ENCODE data around the gene NEK2. TPM values are rescaled to one million over a fixed set of nuclear protein-coding genes. Genes with fewer than 3 reads are reported as not detected.

Gene NEK2
- total and polyA plus RNA-seq, 2 of the 13 experiments (the other 11 are each of a cell fraction or from before 2014, with no cell fraction given): 10.9 to 40.8 TPM

DNA sequence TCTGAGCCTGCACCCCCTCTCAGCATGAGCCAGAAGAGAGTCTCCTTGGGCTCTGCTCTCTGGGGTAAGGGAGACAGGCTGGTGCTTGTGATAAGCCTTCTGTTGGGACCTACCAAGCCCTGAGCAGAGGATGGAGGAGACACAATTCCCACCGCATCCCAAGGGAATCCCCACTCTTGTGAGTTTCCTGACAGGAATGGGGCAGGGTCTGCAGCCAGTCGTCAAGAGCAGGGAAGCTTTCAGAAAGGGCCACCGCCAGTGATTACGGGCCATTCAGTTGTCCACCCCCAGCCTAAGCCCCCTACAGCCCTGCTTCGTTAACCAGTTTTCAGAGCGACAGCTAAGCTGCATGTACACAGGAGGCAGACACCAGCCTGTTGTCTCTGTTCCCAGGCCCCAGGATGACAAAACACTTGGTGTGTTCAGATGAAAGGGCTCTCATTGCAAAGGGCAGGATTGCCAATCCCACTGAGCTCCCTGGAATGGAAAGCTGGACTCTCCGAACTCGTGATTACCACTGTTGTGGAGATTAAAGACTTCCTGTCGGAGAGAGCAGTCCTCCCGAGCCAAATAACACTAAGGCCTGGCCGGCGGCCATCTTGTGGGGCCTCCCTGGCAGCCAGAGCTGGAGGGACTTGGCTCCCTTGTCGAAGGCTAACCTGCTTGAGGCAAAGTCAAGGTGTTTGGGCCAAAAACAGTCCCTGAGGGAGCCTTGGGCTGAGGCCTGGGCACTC is 59.0 kb downstream of the NEK2 start (continued):
- TF ChIP-seq, protein P1, sequence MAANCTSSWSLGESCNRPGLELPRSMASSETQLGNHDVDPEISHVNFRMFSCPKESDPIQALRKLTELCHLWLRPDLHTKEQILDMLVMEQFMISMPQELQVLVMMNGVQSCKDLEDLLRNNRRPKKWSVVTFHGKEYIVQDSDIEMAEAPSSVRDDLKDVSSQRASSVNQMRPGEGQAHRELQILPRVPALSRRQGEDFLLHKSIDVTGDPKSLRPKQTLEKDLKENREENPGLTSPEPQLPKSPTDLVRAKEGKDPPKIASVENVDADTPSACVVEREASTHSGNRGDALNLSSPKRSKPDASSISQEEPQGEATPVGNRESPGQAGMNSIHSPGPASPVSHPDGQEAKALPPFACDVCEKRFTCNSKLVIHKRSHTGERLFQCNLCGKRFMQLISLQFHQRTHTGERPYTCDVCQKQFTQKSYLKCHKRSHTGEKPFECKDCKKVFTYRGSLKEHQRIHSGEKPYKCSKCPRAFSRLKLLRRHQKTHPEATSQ (CRISPR knock-in tag; IDR thresholded peaks at IDR 0.05; ENCODE audit: borderline replicate concordance): no peak
- TF ChIP-seq ZNF687 (CRISPR knock-in tag; IDR thresholded peaks at IDR 0.05) (peak; percentile 94), ZFY (CRISPR knock-in tag; IDR thresholded peaks at IDR 0.05) (peak; percentile 73), SOX5 (CRISPR knock-in tag; IDR thresholded peaks at IDR 0.05; ENCODE audit: borderline replicate concordance) (peak; percentile 25; the same call in 1 of the 2 replicates), HOXA9 (CRISPR knock-in tag; IDR thresholded peaks at IDR 0.05; ENCODE audit: borderline replicate concordance) (no peak), HDAC2 (CRISPR knock-in tag; IDR thresholded peaks at IDR 0.05) (0 out of 2 replicates have a peak, but pooled peaks have one; percentile 31), HIVEP1 (CRISPR knock-in tag; IDR thresholded peaks at IDR 0.05) (0 out of 2 replicates have a peak, but pooled peaks have one; percentile 32), HES4 (CRISPR knock-in tag; IDR thresholded peaks at IDR 0.05; ENCODE audit: borderline replicate concordance) (0 out of 2 replicates have a peak, but pooled peaks have one; percentile 30), EHMT2 (IDR thresholded peaks at IDR 0.05; ENCODE audit: borderline replicate concordance, low read depth, low read length) (peak; percentile 90; the same call in 1 of the 2 replicates), POGZ (CRISPR knock-in tag; IDR thresholded peaks at IDR 0.05) (peak; percentile 44; the same call in 1 of the 2 replicates), ZFX (CRISPR knock-in tag; IDR thresholded peaks at IDR 0.05; ENCODE audit: low read depth) (peak; percentile 42; the same call in 1 of the 2 replicates), FOXA3 (CRISPR knock-in tag; IDR thresholded peaks at IDR 0.05) (0 out of 2 replicates have a peak, but pooled peaks have one; percentile 12), ZNF724P (CRISPR knock-in tag; IDR thresholded peaks at IDR 0.05; ENCODE audit: borderline replicate concordance) (no peak), ZNF263 (CRISPR knock-in tag; IDR thresholded peaks at IDR 0.05) (peak; percentile 75), TRIM24 (CRISPR knock-in tag; IDR thresholded peaks at IDR 0.05) (no peak), TCF7 (IDR thresholded peaks at IDR 0.05; ENCODE audit: low read depth) (no peak), HMGA1 (CRISPR knock-in tag; conservative IDR thresholded peaks at IDR 0.05) (no peak), FOXJ3 (CRISPR knock-in tag; IDR thresholded peaks at IDR 0.05; ENCODE audit: borderline replicate concordance) (no peak)
- TF ChIP-seq, protein P2, sequence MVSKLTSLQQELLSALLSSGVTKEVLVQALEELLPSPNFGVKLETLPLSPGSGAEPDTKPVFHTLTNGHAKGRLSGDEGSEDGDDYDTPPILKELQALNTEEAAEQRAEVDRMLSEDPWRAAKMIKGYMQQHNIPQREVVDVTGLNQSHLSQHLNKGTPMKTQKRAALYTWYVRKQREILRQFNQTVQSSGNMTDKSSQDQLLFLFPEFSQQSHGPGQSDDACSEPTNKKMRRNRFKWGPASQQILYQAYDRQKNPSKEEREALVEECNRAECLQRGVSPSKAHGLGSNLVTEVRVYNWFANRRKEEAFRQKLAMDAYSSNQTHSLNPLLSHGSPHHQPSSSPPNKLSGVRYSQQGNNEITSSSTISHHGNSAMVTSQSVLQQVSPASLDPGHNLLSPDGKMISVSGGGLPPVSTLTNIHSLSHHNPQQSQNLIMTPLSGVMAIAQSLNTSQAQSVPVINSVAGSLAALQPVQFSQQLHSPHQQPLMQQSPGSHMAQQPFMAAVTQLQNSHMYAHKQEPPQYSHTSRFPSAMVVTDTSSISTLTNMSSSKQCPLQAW (CRISPR knock-in tag; IDR thresholded peaks at IDR 0.05): 0 out of 2 replicates have a peak, but pooled peaks have one; percentile 35
- TF ChIP-seq, protein P3, sequence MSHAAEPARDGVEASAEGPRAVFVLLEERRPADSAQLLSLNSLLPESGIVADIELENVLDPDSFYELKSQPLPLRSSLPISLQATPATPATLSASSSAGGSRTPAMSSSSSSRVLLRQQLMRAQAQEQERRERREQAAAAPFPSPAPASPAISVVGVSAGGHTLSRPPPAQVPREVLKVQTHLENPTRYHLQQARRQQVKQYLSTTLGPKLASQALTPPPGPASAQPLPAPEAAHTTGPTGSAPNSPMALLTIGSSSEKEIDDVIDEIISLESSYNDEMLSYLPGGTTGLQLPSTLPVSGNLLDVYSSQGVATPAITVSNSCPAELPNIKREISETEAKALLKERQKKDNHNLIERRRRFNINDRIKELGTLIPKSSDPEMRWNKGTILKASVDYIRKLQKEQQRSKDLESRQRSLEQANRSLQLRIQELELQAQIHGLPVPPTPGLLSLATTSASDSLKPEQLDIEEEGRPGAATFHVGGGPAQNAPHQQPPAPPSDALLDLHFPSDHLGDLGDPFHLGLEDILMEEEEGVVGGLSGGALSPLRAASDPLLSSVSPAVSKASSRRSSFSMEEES (CRISPR knock-in tag; IDR thresholded peaks at IDR 0.05): peak; percentile 72

All from HepG2 (cell line).